Activated CD8-positive, alpha-beta memory T cell treated with anti-CD3 and anti-CD28 coated beads, Interleukin-2, amount 50 U/mL, for 1 hour (primary cell): ENCODE measurements around the gene ALG13.
"Not testable (repeated sequence)": the region's sequence is repeated elsewhere in the genome, so short reads cannot be mapped to it uniquely, and the experiment has no call there.

ENCODE experiments used
- DNase-seq: peaks from one replicate; pipeline ENCODE4 v3.0.0-alpha.2; 2020; ENCODE audit errors: extremely low read depth

Gene ALG13

DNA sequence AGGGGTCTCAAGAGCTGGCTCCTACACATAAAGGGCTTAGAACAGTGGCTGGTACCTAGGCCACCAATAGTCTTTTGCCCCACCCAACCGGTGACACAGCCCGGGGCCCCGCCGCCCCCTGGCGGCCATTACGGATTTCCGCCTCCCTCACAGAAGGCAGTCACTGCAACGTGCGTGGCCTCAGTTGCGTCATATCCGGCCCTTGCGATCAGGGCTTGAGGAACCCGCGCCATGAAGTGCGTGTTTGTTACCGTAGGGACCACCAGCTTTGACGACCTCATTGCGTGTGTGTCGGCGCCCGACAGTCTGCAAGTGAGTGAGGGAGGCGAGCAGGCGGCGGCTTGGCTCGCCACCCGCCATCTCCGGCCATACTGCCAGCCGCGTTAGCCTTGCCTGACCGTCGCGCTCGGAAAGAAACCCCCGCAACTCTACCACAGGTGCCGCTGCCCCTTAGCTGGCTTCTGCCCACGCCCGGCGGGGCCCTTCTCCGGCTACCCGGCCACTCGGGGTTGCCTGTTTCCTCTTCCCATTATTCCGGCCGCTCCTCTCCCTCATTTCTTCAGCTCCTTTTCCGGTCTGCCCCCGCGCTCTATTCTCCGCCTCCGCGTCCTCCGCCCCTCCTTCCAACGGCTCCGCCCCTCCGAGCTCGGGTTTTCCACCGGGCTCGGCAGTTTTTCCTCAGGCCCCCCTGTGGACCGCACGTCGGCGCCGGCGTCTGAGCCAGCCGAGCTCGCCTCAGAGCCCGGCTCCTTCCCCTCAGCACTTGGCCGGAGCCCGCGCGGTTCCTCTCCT, at the start of gene ALG13:
TSS of gene ALG13 (plus strand) at position 183 of the 792 bp plus-strand sequence. CDS start at position 232, 49 bp downstream.
- peak; percentile 83 for DNase-seq

DNA sequence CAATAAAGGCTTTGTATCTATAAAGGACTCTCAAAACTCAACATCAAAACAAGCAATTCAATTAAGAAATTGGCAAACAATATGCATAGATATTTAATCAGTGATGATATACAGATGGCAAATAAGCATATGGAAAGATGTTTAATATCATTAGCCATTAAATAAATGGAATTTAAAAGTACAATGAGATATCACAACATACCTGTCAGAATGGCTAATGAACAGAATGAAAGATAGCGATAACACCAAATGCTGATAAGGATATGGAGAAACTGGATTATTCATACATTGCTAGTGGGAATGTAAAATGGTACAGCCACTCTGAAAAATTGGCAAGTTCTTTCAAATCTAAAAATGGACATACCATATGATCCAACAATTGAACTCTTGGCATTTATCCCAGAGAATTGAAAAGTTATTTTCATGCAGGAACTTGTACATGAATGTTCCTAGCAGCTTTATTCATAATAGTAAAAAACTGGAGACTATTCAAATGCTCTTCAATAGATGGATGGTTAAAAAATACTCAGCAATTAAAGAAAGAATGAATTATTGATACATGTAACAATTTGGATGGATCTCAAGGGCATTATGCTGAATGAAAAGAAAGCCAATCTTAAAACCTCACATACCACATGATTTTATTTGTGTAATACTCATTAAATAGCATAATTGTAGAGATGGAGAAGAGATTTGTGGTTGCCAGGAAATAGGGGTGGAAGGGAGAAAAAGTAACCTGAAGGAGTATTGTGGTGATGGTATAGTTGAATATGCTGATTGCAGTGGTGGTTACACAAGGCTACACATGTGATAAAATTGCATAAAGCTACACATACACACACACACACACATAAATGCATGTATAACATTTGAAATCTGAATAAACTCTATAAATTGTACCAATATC, 45.9 kb upstream of the ALG13 start:
- DNase-seq = no peak

DNA sequence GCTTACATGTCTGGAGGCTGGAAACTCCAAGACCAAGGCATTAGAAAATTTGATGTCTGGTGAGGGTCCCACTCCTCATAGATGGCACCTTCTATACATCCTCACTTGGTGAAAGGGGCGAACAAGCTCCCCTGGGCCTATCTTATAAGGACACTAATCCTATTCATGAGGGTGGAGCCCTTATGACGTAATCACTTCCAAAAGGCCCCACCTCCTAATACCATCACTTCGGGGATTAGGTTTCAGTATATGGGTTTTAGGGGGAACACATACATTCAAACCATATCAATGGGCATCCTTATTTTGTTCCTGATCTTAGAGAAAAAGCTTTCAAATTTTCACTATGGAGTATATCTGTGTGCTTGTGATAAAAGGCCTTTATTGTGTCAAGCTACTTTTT, 39.0 kb upstream of the ALG13 start:
- no peak for DNase-seq

DNA sequence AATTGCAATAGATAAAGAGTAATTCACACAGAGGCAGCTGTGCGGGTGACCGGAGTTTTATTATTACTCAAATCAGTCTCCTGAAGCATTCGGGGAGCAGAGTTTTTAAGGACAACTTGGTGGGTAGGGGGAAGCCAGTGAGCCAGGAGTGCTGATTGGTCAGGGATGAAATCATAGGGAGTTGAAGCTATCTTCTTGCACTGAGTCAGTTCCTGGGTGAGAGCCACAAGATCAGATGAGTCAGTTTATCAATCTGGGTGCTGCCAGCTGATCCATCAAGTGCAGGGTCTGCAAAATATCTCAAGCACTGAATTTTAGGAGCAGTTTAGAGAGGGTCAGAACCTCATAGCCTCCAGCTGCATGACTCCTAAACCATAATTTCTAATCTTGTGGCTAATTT, 35.8 kb upstream of the ALG13 start:
- DNase-seq = not testable (repeated sequence)

DNA sequence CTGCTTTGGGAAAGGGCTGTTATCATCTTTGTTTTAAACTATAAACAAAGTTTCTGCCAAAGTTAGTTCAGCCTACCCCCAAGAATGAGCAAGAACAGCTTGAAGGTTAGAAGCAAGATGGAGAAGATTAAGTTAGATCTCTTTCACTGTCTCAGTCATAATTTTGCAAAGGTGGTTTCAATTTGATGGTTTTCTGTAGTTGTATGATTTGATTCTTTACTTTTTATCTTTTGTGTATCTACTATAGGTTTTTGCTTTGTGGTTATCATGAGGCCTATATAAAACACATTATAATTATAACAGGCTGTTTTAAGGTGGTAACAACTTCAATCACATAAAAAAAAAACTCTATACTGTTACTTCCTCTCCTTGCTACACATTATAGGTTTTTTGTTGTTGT, 35.4 kb upstream of the ALG13 start:
- DNase-seq = no peak

DNA sequence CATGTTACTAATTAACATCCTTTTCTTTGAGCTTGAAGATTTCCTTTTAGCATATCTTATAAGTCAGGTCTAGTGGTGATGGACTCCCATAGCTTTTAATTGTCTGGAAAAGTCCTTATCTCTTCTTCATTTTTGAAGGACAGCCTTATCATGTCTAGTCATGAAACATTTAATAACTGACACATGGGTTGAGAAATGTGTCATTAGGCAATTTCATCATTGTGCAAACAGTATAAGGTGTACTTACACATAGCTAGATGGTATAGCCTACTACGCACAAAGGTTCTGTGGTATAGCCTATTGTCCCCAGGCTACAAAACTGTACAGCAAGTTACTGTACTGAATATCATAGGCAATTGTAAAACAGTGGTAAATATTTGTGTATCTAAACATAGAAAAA, 34.5 kb upstream of the ALG13 start:
- no peak for DNase-seq

DNA sequence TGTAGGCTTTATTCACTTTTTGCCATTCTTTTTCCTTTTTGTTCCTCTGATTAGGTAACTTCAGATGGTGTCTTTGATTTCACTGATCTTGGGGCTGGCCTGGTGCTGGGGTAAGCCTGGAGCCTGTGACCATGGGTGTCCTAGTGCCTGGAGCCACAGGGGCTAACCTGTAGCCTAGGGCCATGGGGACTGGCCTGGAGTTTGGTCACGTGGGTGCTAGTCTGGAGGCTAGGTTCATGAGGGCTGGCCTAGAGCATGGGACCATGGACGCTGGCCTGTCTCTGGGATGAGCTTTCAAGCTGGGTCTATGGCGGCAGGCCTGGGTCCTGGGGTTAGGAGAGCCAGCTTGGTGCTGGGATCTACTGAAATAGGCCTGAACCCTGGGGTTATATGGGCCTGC, 32.2 kb upstream of the ALG13 start:
- DNase-seq = no peak

DNA sequence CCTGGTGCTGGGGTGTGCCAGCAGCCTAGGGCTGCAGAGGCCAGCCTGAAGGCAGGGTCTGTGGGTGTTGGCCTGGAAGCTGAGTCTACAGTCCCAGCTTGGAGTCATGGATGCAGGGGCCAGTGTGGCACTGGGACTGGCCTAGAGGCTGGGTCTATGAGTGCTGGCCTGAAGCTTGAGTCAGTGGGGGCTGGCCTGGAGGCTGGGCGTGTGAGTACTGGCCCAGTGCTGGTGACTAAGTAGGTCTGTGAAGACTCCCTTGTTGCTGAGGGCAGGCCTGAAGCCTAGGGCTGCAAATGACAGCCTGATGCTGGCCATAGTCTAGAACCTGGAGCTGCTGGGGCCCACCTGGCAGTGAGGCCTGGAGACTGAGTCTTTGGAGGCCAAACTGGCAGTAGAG, 31.3 kb upstream of the ALG13 start:
- DNase-seq = no peak

DNA sequence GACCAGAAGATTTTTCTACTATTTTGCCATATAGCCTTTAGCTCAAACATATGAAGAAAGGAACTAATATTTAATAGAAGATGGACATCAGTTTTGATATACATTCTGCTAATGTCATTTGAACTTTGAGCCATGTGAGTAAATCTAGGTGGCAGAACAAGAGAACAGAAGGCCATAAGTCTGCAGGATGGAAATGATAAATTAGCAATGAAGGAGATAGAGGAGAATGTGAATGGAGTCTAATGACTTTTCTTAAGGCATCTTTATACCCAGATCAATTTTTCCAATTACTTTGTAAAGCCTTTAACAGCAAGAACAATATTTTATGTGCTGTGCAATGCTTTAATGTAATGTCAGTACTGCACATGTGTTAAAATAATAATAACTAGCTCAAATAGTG, 30.1 kb upstream of the ALG13 start:
- DNase-seq = no peak

DNA sequence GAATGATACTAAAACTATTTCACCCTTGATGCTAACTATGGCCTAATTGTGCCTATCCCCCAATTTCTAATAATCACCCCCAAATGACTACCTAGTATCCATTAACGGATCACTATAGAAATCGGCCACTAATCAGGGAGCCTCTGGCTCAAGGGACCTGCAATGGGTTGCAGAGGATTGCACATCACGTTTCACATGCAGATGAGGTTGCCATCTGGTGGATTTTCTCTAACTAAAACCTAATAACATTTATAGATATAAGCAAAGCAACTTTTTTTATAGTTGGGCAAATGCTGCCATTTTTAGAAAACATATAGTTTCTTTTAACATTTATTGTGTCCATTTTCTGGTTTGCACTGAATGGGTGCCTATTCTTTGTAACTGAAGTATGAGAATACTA, 28.3 kb upstream of the ALG13 start:
- DNase-seq = no peak

DNA sequence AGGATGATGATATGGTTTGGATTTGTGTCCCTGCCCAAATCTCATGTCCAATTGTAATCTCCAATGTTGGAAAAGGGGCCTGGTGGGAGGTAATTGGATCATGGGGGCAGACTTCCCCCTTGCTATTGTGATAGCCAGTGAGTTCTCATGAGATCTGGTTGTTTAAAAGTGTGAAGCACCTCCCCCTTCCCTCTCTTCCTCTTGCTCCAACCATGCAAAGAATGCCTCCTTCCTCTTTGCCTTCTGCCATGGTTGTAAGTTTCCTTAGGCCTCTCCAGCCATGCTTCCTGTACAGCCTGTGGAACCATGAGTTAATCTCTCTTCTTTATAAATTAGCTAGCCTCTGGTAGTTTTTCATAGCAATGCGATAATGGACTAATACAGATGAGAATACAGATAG, 19.7 kb upstream of the ALG13 start:
- DNase-seq = no peak

DNA sequence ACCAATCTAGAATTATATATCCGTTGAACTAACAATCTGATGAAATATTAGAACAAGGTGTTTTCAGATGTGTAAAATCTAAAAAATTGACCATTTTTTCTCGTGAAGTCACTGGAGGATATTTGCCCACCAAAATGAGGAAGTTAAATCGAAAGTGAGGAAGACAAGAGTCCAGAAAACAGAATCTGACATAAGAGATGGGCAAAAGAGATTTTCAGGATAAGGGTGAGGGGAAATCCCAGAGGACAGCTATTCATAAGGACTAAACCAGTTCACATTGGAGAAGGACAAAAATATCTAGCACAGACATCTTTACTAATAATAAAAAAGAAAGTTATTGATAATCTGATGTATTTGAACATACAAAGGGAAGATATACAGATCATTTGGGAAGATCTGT, 18.7 kb upstream of the ALG13 start:
- DNase-seq = no peak

DNA sequence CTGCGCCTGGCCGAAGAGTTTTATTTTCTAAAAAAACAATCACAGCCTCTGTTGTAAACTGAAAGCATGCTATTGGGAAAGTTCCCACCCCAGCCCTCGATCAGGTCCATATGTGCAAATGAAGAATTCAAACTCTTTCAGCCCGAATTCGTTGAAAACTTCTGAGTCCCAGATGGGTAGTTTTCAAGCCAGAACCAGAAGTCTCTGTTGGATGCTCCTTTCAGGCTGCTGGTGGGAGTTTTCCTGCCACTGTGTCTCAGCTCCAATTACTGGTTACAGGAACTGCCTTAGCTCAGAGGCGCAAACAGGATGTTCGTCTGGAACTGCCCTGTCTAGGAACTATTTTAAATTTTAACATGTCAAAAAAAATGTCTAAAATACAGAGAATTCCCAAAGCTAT, 9.3 kb upstream of the ALG13 start:
- no peak for DNase-seq

DNA sequence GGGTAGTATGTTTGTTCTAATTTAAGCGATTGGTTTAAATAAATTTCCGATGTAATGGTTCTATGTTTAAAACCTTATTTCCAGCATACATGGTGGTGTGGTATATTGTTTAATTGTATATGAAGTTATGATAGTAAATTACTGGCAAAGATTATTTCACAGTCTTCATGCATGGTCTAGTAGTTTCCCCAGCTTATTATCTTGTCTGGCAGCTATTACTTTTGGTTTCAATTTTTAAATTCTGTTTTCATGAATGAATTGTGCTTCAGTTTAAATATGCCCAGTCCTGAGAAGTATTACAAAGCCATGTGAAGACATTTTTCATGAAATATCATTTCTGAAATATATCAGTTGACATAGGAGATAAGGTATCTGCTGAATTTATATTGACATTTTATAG, 6.3 kb downstream of the ALG13 start:
- DNase-seq = no peak

DNA sequence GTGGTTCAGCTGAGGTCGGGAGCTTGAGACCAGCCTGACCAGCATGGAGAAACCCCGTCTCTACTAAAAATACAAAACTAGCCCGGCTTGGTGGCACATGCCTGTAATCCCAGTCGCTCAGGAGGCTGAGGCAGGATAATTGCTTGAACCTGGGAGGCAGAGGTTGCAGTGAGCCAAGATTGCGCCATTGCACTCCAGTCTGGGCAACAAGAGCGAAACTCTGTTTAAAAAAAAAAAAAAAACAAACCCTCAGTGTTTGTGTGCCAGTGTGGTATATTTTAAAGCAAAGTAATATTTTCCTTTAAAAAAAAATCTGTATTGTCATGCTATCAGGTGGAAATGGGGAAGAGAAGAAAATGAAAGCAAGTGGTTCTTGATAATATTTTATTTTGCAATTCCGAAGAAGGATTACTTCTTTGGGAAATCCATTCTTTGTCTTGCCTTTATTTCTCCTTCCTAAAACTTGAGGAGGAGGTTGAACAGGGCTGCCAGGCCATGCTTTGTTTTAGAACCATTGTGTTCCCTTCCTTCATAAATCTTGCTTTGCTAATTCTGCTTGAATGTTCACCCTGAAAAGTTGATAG, 14.4 kb downstream of the ALG13 start:
- no peak for DNase-seq

DNA sequence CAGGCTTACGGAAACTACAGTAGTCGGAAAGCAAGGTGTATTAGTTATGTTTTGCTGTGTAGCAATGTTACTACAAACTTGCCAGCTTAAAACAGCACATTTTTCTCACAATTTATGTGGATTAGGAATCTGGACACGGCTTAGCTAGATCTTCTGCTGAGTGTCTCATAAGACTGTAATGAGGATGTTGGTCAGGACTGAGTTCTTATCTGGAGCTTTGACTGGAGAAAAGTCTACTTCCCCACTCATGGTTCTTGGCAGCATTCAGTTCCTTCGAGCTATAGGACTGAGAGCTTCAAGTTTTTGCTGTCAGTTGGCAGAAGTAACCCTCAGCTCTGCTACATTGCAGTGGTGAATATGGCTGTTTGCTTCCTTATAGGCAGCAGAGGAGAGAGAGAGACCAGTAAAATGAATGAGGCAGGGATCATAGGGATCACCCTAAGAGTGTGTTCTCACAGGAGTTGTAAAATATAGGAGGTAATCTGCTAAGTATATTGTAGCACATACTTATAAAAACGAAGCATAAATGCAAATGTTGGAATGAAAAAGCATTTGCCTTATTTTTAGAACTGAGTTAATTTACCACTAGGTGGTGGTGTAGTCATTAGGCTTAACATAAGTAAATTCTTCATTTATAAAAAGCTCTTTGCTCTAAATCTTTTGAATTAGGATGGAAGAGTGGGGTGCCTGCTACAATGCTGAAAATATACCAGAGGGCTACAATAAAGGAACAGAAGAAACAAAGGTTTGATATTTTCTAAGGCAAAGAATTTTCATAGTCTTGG, 38.6 kb downstream of the ALG13 start:
- no peak for DNase-seq

DNA sequence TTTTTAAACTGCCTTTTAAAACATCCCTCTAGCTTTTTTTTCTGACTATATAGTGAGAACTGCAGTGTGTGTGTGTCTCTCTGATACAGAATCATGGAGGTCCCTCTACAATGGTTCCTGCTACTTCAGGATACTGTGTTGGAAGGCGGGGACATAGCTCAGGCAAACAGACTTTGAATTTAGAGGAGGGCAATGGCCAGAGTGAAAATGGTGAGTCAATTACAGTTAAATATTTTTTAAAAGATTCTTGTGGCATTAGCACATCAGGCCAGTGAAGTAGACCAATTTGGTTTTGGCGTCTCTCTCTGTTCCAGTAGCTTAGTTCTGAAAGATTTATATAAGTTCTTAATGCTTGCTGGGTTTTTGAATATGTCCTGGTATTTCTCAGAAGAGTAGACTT, 47.1 kb downstream of the ALG13 start:
- no peak for DNase-seq

DNA sequence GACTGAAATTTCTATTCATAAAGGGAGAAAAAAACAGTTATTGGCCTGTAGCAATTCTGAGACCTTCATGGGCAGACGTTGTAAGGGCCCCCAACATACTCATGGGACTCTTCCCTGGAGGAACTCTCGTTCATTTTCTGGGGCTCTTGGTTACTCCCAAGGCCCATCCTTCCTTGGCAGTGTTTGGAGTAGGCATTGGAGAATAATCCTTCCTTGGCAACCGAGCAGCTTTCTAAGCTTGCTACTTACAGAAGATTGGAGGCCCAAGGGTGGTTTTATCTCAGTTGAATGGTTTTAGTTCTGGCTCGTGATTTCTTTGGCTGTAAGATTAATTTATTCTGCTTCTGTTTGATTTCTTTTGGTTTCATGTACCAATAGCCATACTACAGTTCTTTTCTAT, 50.4 kb downstream of the ALG13 start:
- DNase-seq = no peak

DNA sequence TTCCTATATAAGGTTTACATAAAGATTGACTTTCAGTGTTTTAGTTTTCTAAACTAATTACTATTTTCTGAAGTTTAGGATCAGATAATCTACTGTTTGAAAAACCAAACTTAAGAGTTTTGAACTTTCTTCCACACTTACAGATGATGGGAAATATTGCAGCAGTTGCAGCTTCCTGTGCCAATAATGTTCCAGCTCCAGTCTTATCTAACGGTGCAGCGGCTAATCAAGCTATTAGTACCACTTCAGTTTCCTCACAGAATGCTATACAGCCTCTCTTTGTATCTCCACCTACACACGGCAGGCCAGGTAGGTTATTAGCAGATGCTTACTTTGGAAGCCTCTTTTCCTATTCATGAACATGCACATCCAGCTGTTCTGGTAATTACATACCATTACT, 55.6 kb downstream of the ALG13 start:
- DNase-seq = no peak

DNA sequence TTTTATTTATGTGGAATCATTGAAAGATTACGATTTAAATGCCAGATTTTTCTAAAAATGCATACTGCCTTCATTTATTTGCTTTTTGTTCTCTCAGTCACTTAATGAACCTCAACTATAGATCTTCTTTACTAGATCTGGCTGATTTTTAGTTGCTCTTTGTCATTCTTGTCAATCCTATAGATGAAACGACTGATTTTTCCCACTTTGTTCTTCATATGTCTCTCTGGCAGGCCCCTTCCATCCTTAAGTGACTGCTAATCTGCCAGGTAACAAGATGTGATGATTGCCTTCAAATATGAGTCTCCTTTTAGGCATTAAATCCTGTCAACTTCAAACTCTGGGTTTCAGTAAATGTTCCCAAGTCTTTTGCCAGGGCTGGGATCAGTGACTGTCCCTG, 61.0 kb downstream of the ALG13 start:
- DNase-seq = no peak

DNA sequence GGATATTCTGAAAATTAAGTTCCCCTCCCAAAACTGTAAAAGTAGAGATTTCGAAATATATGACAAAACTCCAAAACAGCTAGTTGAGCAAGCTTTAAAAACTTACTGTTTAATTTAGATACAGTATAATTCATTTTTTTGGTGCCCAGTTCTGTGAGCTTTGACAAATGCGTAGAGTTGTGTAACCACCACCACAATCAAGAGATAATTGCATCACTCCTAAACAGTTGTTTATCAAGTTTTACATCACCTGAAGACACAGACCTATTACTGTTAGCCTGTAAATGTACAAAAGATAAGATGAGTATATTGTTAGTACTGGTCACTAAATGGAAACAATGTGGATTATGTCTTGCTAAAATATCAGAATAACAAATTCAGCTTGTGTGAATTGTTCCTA, 62.3 kb downstream of the ALG13 start:
- no peak for DNase-seq

DNA sequence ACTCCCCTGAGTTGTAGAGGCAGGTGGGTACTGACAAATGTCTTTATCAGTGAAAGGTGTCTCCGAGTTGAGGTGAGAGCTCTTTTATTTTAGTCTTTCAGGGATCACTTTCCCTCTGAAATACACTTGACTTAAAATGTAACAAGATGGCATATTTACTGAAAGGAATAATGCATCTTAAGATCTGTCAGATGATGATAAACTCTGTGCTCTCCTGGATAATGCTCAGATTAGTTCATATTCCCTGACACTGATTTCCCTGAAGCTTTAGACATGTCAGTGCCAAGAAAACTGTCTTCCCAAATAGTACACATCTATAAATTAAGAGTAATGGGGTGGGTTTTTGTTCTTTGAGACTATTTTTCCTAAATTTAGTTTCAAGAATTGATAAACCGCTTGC, 75.5 kb downstream of the ALG13 start:
- DNase-seq = no peak
